HFFc6 (cell line): ENCODE results near the gene TEX29. TPM values are rescaled to one million over a fixed set of nuclear protein-coding genes. Genes with fewer than 3 reads are reported as not detected.

Experiments used
- DNase-seq: peaks from one replicate; pipeline ENCODE4 v3.0.0-alpha.2; 2018
- H3K27ac Mint-ChIP-seq: 2 replicates; pipeline ENCODE4 v1.8.0; 2020; ENCODE audit warnings: mild to moderate bottlenecking, mixed read lengths
- H3K27me3 Mint-ChIP-seq: 2 replicates; pipeline ENCODE4 v1.8.0; 2021; ENCODE audit warnings: mild to moderate bottlenecking, moderate library complexity, mixed read lengths; ENCODE audit not compliant: insufficient read depth
- H3K36me3 Mint-ChIP-seq: 2 replicates; pipeline ENCODE4 v1.8.0; 2021; ENCODE audit warnings: low read depth, mixed read lengths
- H3K4me1 Mint-ChIP-seq: 2 replicates; pipeline ENCODE4 v1.8.0; 2020; ENCODE audit warnings: low read depth, mixed read lengths
- H3K4me3 Mint-ChIP-seq: 2 replicates; pipeline ENCODE4 v1.8.0; 2020; ENCODE audit warnings: mild to moderate bottlenecking, moderate library complexity, mixed read lengths
- H3K9me3 Mint-ChIP-seq: 2 replicates; pipeline ENCODE4 v1.8.0; 2020; ENCODE audit warnings: mild to moderate bottlenecking, mixed read lengths
- CTCF ChIP-seq: fragments of 200-600 bp; sonication (generic); IDR thresholded peaks from 2 replicates; pipeline ENCODE4 v1.5.0; 2021; ENCODE audit warnings: antibody characterized with exemption, mild to moderate bottlenecking
- total RNA-seq, 6 experiments: library from RNA; stranded (reverse); fragmentation: NEBNext Ultra II Directional; extraction: Animal tissue kit (Norgen Biotek cat#: 25700); gene quantifications; 2 replicates in 1 of 6; 3 replicates in 5 of 6; pipeline ENCODE4 v1.2.3, GENCODE V29; 2021

TEX29 gene
- total RNA-seq, 6 experiments from 2014 or later, result 0.41 TPM; not detected in 5

GRCh38 chr13:111356795-111357194, 36.4 kb downstream of the TEX29 start:
- Mint-ChIP-seq H3K4me1 (no peaks in the 10 kb centered on the region), H3K9me3 (no peaks in the 10 kb centered on the region)
- no peak for TF ChIP-seq CTCF

GRCh38 chr13:111359237-111359915, 38.9 kb downstream of the TEX29 start:
- peak; percentile 33 for DNase-seq
- peak; percentile 45; the same call in 1 of the 2 replicates for TF ChIP-seq CTCF
- no peaks in the 10 kb centered on the region for H3K9me3 Mint-ChIP-seq
- H3K27me3 Mint-ChIP-seq, result peaks cover 15% of the 10 kb centered on the region
- no peak overlapping the region for H3K4me3 Mint-ChIP-seq
- no peak overlapping the region for H3K27ac Mint-ChIP-seq
- H3K36me3 Mint-ChIP-seq, result no peaks in the 10 kb centered on the region
- no peaks in the 10 kb centered on the region for H3K4me1 Mint-ChIP-seq

More at GRCh38 chr13:111356795-111357194, 36.4 kb downstream of the TEX29 start:
- no peaks in the 10 kb centered on the region for H3K36me3 Mint-ChIP-seq
- H3K27me3 Mint-ChIP-seq, result peaks cover 8% of the 10 kb centered on the region; the same call in 1 of the 2 replicates
- no peak overlapping the region for H3K4me3 Mint-ChIP-seq
- DNase-seq, result no peak
- H3K27ac Mint-ChIP-seq, result no peak overlapping the region

GRCh38 chr13:111359930-111360329, 39.5 kb downstream of the TEX29 start:
- H3K27ac Mint-ChIP-seq, result no peak overlapping the region
- no peak for TF ChIP-seq CTCF
- no peak for DNase-seq
- H3K4me1 Mint-ChIP-seq, result no peaks in the 10 kb centered on the region
- no peaks in the 10 kb centered on the region for H3K36me3 Mint-ChIP-seq
- H3K4me3 Mint-ChIP-seq, result no peak overlapping the region
- no peaks in the 10 kb centered on the region for H3K9me3 Mint-ChIP-seq
- peaks cover 13% of the 10 kb centered on the region for H3K27me3 Mint-ChIP-seq

- Mint-ChIP-seq H3K4me3 (no peak overlapping the region), H3K4me1 (no peaks in the 10 kb centered on the region), H3K27ac (no peak overlapping the region), H3K9me3 (no peaks in the 10 kb centered on the region), H3K36me3 (no peaks in the 10 kb centered on the region), H3K27me3 (peaks cover 13% of the 10 kb centered on the region)
- no peak for TF ChIP-seq CTCF
- no peak for DNase-seq
These were observed 40.0 kb downstream of the TEX29 start for GRCh38 chr13:111360452-111360851.

- no peaks in the 10 kb centered on the region for H3K9me3 Mint-ChIP-seq
- DNase-seq, result no peak
- no peaks in the 10 kb centered on the region for H3K36me3 Mint-ChIP-seq
- H3K4me3 Mint-ChIP-seq, result no peak overlapping the region
- H3K4me1 Mint-ChIP-seq, result no peaks in the 10 kb centered on the region
- H3K27me3 Mint-ChIP-seq, result peaks cover 15% of the 10 kb centered on the region
- no peak for TF ChIP-seq CTCF
- H3K27ac Mint-ChIP-seq, result no peak overlapping the region
These were observed 40.8 kb downstream of the TEX29 start for GRCh38 chr13:111361046-111361872.
